Fibroblast of pulmonary artery (primary cell): Measurements from ENCODE around the gene MCMBP.
A peak's percentile ranks its signal among the peaks of the same experiment; 100 is the strongest.
"Not testable (repeated sequence)": the region's sequence is repeated elsewhere in the genome, so short reads cannot be mapped to it uniquely, and the experiment has no call there.

Experiments used
- DNase-seq: peaks from one replicate; pipeline ENCODE4 v3.0.0-alpha.2; 2010; ENCODE audit warnings: low read depth
- H3K4me3 ChIP-seq: replicated peaks from 2 replicates; pipeline ENCODE4 v1.5.1; 2011; ENCODE audit warnings: low read depth, mild to moderate bottlenecking, control low read depth, low read length, moderate library complexity
- TF ChIP-seq, protein P1 (sequence below): IDR thresholded peaks from 2 replicates; pipeline ENCODE4 v1.5.1; 2011; ENCODE audit warnings: mild to moderate bottlenecking, control low read depth, low read length, inconsistent platforms; ENCODE audit errors: missing control alignments

MCMBP gene

DNA sequence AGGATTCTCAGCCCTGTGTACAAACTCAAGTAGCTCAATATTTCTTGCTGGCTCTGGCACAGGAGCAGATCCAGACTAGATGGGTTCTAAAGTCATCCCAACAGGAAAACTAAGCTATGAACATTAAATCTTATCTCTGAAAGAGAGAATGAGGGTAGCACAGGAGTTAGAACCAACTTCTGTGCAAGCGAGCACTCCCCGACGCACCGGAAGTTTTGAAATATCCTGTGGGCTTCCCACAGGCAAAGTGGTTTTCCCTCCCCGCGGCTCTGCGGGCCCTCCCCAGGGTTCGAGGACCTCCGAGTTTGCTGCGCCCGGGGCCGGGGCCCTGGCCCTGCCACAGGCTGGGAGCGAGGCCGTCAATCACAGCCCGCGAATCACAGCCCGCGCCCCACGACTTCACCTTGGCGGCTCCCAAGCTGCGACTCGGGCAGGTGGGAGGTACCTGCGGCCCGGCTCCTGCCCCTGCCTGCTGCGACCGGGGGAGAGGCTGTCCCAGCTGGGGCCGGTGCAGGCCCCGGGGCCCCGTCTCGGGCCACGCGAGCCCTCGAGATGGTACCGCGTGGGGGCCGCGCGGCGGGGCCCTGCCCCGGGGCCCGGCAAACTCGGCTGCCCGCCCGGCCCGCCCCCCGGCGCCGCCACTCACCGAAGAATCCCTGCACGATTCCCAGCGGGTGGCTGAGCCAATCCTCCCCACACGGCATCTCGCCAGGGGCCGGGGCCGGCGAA lies 598 bp downstream of the MCMBP start:
- TF ChIP-seq, protein P1, sequence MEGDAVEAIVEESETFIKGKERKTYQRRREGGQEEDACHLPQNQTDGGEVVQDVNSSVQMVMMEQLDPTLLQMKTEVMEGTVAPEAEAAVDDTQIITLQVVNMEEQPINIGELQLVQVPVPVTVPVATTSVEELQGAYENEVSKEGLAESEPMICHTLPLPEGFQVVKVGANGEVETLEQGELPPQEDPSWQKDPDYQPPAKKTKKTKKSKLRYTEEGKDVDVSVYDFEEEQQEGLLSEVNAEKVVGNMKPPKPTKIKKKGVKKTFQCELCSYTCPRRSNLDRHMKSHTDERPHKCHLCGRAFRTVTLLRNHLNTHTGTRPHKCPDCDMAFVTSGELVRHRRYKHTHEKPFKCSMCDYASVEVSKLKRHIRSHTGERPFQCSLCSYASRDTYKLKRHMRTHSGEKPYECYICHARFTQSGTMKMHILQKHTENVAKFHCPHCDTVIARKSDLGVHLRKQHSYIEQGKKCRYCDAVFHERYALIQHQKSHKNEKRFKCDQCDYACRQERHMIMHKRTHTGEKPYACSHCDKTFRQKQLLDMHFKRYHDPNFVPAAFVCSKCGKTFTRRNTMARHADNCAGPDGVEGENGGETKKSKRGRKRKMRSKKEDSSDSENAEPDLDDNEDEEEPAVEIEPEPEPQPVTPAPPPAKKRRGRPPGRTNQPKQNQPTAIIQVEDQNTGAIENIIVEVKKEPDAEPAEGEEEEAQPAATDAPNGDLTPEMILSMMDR: no peak
- peak overlapping the region; percentile 68 for H3K4me3 ChIP-seq
- peak; percentile 73 for DNase-seq

DNA sequence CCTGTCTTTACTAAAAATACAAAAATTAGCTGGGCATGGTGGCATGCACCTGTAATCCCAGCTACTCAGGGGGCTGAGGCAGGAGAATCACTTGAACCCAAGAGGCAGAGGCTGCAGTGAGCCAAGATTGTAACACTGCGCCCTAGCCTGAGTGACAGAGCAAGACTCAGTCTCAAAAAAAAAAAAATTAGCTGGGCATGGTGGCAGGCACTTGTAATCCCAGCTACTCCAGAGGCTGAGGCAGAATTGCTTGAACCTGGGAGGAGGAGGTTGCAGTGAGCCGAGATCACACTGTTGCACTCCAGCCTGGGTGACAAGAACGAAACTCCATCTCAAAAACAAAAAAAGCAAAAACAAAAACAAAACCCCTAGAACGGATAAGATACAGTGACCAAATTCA lies 3.2 kb downstream of the MCMBP start:
- DNase-seq, H3K4me3 ChIP-seq: not testable (repeated sequence)

GRCh38 chr10:119867317-119867716 lies 5.3 kb downstream of the MCMBP start:
- no peak overlapping the region for H3K4me3 ChIP-seq
- TF ChIP-seq, protein P1: no peak
- no peak for DNase-seq

GRCh38 chr10:119865699-119866240 lies 6.9 kb downstream of the MCMBP start:
- DNase-seq: no peak
- H3K4me3 ChIP-seq: no peak overlapping the region
- TF ChIP-seq, protein P1: no peak

GRCh38 chr10:119863951-119864565 lies 8.6 kb downstream of the MCMBP start:
- TF ChIP-seq, protein P1: no peak
- DNase-seq: no peak
- H3K4me3 ChIP-seq: no peak overlapping the region

DNA sequence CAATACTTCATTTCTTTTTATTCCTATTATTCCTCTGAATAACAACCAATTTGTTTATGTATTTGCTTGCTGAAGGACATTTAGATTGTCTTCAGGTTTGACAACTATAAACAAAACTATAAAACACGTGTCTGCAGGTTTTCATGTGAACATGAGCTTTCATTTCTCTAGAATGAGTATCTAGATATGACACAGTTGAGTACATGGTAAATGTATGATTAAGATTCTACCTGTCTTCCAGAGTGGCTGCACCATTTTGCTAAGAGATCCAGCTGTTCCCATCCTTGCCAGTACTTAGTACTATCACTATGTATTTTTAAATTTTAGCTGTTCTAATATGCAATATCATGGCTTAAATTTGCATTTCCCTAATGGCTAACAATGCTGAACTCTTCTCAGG lies 10.1 kb downstream of the MCMBP start:
- no peak for DNase-seq
- TF ChIP-seq, protein P1: no peak
- H3K4me3 ChIP-seq: no peak overlapping the region

DNA sequence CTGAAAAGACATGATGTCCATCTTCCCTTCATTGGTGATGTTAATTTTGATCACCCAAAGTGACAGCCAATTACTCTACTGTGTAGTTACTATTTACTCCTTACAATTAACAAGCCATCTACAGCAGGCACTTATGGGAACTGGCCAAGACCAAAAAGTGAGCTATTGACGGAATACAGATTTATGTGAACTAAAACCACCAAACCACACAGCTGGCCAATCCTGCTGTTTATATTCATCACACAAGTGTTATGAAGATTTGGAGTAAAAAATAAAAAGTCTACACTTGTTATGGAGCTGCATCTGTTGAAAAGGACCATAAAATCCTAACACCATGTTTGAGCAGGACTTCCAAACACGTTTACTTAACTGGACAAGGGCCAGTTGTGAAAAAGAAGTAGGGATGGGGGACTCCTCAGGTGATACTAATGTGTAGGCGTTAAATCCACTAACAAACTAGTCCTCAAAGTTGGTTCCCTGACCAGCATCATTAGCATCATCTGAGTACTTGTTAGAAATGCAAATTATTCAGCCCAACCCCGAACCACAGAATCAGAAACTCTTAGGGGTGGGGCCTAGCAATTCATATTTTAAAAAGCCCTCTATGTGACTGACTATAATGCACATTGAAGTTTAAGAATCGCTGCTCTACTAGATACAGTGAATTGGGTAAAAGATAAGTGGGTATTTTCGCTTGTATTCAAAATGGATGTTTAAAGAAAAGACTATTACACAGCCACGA lies 11.6 kb downstream of the MCMBP start:
- DNase-seq: no peak

More for the DNA sequence above, 11.6 kb downstream of the MCMBP start:
- TF ChIP-seq, protein P1: no peak
- no peak overlapping the region for H3K4me3 ChIP-seq
